Neural cell (in vitro differentiated cells): ENCODE results near the gene AK5. TPM values are rescaled to one million over a fixed set of nuclear protein-coding genes. Genes with fewer than 3 reads are reported as not detected.

Experiments used
- H2AFZ ChIP-seq: fragments of 200-600, 300-800 bp; sonication (generic), shearing (Covaris generic); 2 replicates; pipeline ENCODE4 v1.6.0; 2014; ENCODE audit warnings: low read depth, mild to moderate bottlenecking, antibody characterized with exemption, low read length, moderate library complexity
- H3F3A ChIP-seq: fragments of 200-600 bp; shearing (Covaris generic); 2 replicates; pipeline ENCODE4 v1.6.1; 2016; ENCODE audit warnings: mild to moderate bottlenecking, moderate library complexity, mixed read lengths, antibody characterized with exemption, low read length; ENCODE audit not compliant: insufficient read depth, poor library complexity, severe bottlenecking
- H3K27ac ChIP-seq: fragments of 200-600, 300-800 bp; sonication (generic), shearing (Covaris generic); 2 replicates; pipeline ENCODE4 v1.5.1; 2014; ENCODE audit warnings: mild to moderate bottlenecking, low read length, moderate library complexity
- H3K27me3 ChIP-seq: fragments of 300-800, 200-600 bp; sonication (generic), shearing (Covaris generic); 2 replicates; pipeline ENCODE4 v1.6.0; 2014; ENCODE audit warnings: mild to moderate bottlenecking, low read depth, low read length, moderate library complexity; ENCODE audit not compliant: insufficient read depth
- H3K36me3 ChIP-seq: fragments of 300-800, 200-600 bp; sonication (generic), shearing (Covaris generic); 2 replicates; pipeline ENCODE4 v1.5.1; 2014; ENCODE audit warnings: mild to moderate bottlenecking, antibody characterized with exemption, low read length, moderate library complexity; ENCODE audit not compliant: insufficient read depth
- H3K4me2 ChIP-seq: fragments of 300-800, 200-600 bp; sonication (generic), shearing (Covaris generic); 2 replicates; pipeline ENCODE4 v1.6.0; 2014; ENCODE audit warnings: mild to moderate bottlenecking, low read length
- H3K4me3 ChIP-seq: fragments of 300-800, 200-600 bp; sonication (generic), shearing (Covaris generic); 2 replicates; pipeline ENCODE4 v1.5.1; 2014; ENCODE audit warnings: mild to moderate bottlenecking, low read length, moderate library complexity
- H3K79me2 ChIP-seq: fragments of 200-600 bp; shearing (Covaris generic); replicated peaks from 2 replicates; pipeline ENCODE4 v1.6.0; 2014; ENCODE audit warnings: mild to moderate bottlenecking, low read length, moderate library complexity; ENCODE audit not compliant: insufficient read depth
- H3K9ac ChIP-seq: fragments of 300-800, 200-600 bp; sonication (generic), shearing (Covaris generic); 2 replicates; pipeline ENCODE4 v1.6.1; 2016; ENCODE audit warnings: mild to moderate bottlenecking, low read length, mixed read lengths
- H3K9me2 ChIP-seq: fragments of 200-600 bp; shearing (Covaris generic); 2 replicates; pipeline ENCODE4 v1.6.1; 2016; ENCODE audit warnings: mild to moderate bottlenecking, low read length, mixed read lengths; ENCODE audit not compliant: insufficient read depth
- H3K9me3 ChIP-seq: fragments of 200-600, 300-800 bp; sonication (generic), shearing (Covaris generic); 2 replicates; pipeline ENCODE4 v1.6.1; 2016; ENCODE audit warnings: mild to moderate bottlenecking, mixed run types, low read length, moderate library complexity, mixed read lengths
- H4K20me1 ChIP-seq: fragments of 200-600 bp; shearing (Covaris generic); 2 replicates; pipeline ENCODE4 v1.6.1; 2016; ENCODE audit warnings: mild to moderate bottlenecking, mixed run types; ENCODE audit not compliant: insufficient read depth
- CTCF ChIP-seq: fragments of 450-650 bp; IDR thresholded peaks from 2 replicates; pipeline ENCODE4 v1.5.1; 2014; ENCODE audit warnings: antibody characterized with exemption, mild to moderate bottlenecking, moderate library complexity; ENCODE audit not compliant: poor library complexity, severe bottlenecking
- EP300 ChIP-seq: fragments of 450-650 bp; conservative IDR thresholded peaks from 2 replicates; pipeline ENCODE4 v1.6.1; 2014; ENCODE audit warnings: antibody characterized with exemption, mild to moderate bottlenecking, moderate library complexity; ENCODE audit not compliant: poor library complexity, severe bottlenecking
- EZH2 ChIP-seq: fragments of 200-600, 300-800 bp; shearing (Covaris generic), sonication (generic); IDR thresholded peaks from 2 replicates; pipeline ENCODE4 v1.6.1; 2014; ENCODE audit warnings: antibody characterized with exemption, low read length, borderline replicate concordance, mild to moderate bottlenecking; ENCODE audit not compliant: insufficient read depth, poor library complexity, severe bottlenecking
- MXI1 ChIP-seq: fragments of 450-650 bp; conservative IDR thresholded peaks from 2 replicates; pipeline ENCODE4 v1.6.1; 2014; ENCODE audit warnings: antibody characterized with exemption, mild to moderate bottlenecking; ENCODE audit not compliant: poor library complexity, severe bottlenecking
- POLR2AphosphoS5 ChIP-seq: IDR thresholded peaks from 2 replicates; pipeline ENCODE4 v1.6.1; 2012
- RAD21 ChIP-seq: fragments of 450-650 bp; conservative IDR thresholded peaks from 2 replicates; pipeline ENCODE4 v1.6.1; 2014; ENCODE audit warnings: antibody characterized with exemption, mild to moderate bottlenecking, moderate library complexity
- SMC3 ChIP-seq: fragments of 450-650 bp; conservative IDR thresholded peaks from 2 replicates; pipeline ENCODE4 v1.6.1; 2014; ENCODE audit warnings: antibody characterized with exemption, mild to moderate bottlenecking, moderate library complexity; ENCODE audit not compliant: poor library complexity
- TAF1 ChIP-seq: IDR thresholded peaks from 2 replicates; pipeline ENCODE4 v1.6.1; 2012; ENCODE audit warnings: low read depth
- polyA plus RNA-seq: library from polyadenylated mRNA; depleted of rRNA; stranded (reverse); fragments of >200 nt; gene quantifications from 2 replicates; pipeline ENCODE4 v1.2.3, GENCODE V29; 2014
- TF ChIP-seq, protein P1 (sequence below): IDR thresholded peaks from 2 replicates; pipeline ENCODE4 v1.6.1; 2012; ENCODE audit warnings: borderline replicate concordance

AK5 gene
- polyA plus RNA-seq, 1 donor from 2014 or later, result 7.1 TPM

DNA sequence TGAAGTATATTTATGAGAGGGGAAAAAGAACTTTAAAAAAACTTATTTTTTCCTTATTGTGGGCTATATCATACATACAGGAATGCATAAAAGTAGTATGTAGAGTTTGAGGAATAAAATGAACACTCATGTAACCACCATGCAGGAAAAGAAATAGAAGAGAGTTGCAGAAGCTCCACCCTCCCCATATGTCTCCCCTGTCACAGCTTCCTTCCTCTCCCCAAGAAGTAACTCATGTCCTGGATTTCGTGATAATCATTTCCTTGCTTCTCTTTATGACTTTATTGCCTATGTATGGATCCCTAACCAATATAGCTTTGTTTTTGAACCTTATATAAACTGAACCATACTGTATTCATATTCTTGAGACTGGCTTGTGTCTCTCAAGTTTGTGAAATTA, 274.2 kb downstream of the AK5 start:
- no peaks in the 10 kb centered on the region for H3K79me2 ChIP-seq

GRCh38 chr1:77557053-77557452, 275.2 kb downstream of the AK5 start:
- Histone ChIP-seq H3K4me2 (no peak overlapping the region), H4K20me1 (no peaks in the 10 kb centered on the region), H3K9me3 (no peaks in the 10 kb centered on the region), H3K4me3 (no peak overlapping the region), H3F3A (no peaks in the 10 kb centered on the region), H3K27ac (no peak overlapping the region), H3K9me2 (no peaks in the 10 kb centered on the region), H3K79me2 (no peaks in the 10 kb centered on the region), H3K27me3 (no peaks in the 10 kb centered on the region), H2AFZ (no peak overlapping the region), H3K36me3 (no peaks in the 10 kb centered on the region), H3K9ac (no peak overlapping the region)
- TF ChIP-seq, protein P1, sequence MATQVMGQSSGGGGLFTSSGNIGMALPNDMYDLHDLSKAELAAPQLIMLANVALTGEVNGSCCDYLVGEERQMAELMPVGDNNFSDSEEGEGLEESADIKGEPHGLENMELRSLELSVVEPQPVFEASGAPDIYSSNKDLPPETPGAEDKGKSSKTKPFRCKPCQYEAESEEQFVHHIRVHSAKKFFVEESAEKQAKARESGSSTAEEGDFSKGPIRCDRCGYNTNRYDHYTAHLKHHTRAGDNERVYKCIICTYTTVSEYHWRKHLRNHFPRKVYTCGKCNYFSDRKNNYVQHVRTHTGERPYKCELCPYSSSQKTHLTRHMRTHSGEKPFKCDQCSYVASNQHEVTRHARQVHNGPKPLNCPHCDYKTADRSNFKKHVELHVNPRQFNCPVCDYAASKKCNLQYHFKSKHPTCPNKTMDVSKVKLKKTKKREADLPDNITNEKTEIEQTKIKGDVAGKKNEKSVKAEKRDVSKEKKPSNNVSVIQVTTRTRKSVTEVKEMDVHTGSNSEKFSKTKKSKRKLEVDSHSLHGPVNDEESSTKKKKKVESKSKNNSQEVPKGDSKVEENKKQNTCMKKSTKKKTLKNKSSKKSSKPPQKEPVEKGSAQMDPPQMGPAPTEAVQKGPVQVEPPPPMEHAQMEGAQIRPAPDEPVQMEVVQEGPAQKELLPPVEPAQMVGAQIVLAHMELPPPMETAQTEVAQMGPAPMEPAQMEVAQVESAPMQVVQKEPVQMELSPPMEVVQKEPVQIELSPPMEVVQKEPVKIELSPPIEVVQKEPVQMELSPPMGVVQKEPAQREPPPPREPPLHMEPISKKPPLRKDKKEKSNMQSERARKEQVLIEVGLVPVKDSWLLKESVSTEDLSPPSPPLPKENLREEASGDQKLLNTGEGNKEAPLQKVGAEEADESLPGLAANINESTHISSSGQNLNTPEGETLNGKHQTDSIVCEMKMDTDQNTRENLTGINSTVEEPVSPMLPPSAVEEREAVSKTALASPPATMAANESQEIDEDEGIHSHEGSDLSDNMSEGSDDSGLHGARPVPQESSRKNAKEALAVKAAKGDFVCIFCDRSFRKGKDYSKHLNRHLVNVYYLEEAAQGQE, result no peak
- TF ChIP-seq MXI1 (no peak), SMC3 (no peak), RAD21 (no peak), CTCF (no peak), EP300 (no peak), POLR2AphosphoS5 (no peak), TAF1 (no peak), EZH2 (no peak)

More for the DNA sequence above, 274.2 kb downstream of the AK5 start:
- H4K20me1 ChIP-seq, result no peaks in the 10 kb centered on the region
- H3K9me3 ChIP-seq, result no peaks in the 10 kb centered on the region
- H3K27me3 ChIP-seq, result no peaks in the 10 kb centered on the region
- H3K27ac ChIP-seq, result no peak overlapping the region
- H3K4me3 ChIP-seq, result no peak overlapping the region
- no peaks in the 10 kb centered on the region for H3F3A ChIP-seq
- H3K36me3 ChIP-seq, result no peaks in the 10 kb centered on the region
- H3K9me2 ChIP-seq, result no peaks in the 10 kb centered on the region
- TF ChIP-seq SMC3 (no peak), TAF1 (no peak), EP300 (no peak), CTCF (no peak), POLR2AphosphoS5 (no peak), RAD21 (no peak), EZH2 (no peak), MXI1 (no peak)
- TF ChIP-seq, protein P1, result no peak
- H3K9ac ChIP-seq, result no peak overlapping the region
- no peak overlapping the region for H3K4me2 ChIP-seq
- no peak overlapping the region for H2AFZ ChIP-seq
